DND-41 (cell line): Measurements from ENCODE around the gene MYH15.

Experiments
- ATAC-seq: fragments of 200-7000 bp; cut with Tn5 transposase; 3 replicates; pipeline ENCODE4 v1.9.1; 2021; ENCODE audit warnings: low read depth; ENCODE audit not compliant: insufficient read depth
- DNase-seq: peaks from one replicate; pipeline ENCODE4 v3.0.0-alpha.2; 2020
- H2AFZ ChIP-seq: 2 replicates; pipeline ENCODE4 v1.6.0; 2012; ENCODE audit warnings: low read depth, low read length
- H3K27ac ChIP-seq: 2 replicates; pipeline ENCODE4 v1.5.1; 2012; ENCODE audit warnings: low read length, inconsistent platforms
- H3K27me3 ChIP-seq: fragments of 200-600 bp; sonication (generic); 2 replicates; pipeline ENCODE4 v1.6.0; 2012; ENCODE audit warnings: low read length, mild to moderate bottlenecking, inconsistent platforms; ENCODE audit not compliant: insufficient read depth, poor library complexity
- H3K36me3 ChIP-seq: 2 replicates; pipeline ENCODE4 v1.5.1; 2012; ENCODE audit warnings: low read length, inconsistent platforms; ENCODE audit not compliant: insufficient read depth
- H3K4me1 ChIP-seq: 2 replicates; pipeline ENCODE4 v1.5.1; 2012; ENCODE audit warnings: mild to moderate bottlenecking, low read length; ENCODE audit not compliant: insufficient read depth
- H3K4me2 ChIP-seq: 2 replicates; pipeline ENCODE4 v1.6.0; 2012; ENCODE audit warnings: mild to moderate bottlenecking, moderate library complexity, low read length, inconsistent platforms; ENCODE audit not compliant: insufficient read depth
- H3K4me3 ChIP-seq, 2 experiments: fragments of 200-600 bp in 1 of 2; shearing (Covaris generic) in 1 of 2; 2 replicates each; pipeline ENCODE4 v1.5.1; 2012 to 2016; ENCODE audit warnings: inconsistent platforms in 2 of 2, low read length in 2 of 2, mild to moderate bottlenecking in 2 of 2, low read depth in 1 of 2, moderate library complexity in 1 of 2
- H3K79me2 ChIP-seq: 2 replicates; pipeline ENCODE4 v1.6.0; 2012; ENCODE audit warnings: low read length, inconsistent platforms; ENCODE audit not compliant: insufficient read depth
- H3K9ac ChIP-seq: 2 replicates; pipeline ENCODE4 v1.6.0; 2012; ENCODE audit warnings: low read depth, mild to moderate bottlenecking, inconsistent platforms, low read length, moderate library complexity
- H3K9me3 ChIP-seq: 2 replicates; pipeline ENCODE4 v1.5.1; 2012; ENCODE audit warnings: low read length, moderate library complexity, mild to moderate bottlenecking, inconsistent platforms; ENCODE audit not compliant: insufficient read depth, severe bottlenecking
- H4K20me1 ChIP-seq: 2 replicates; pipeline ENCODE4 v1.6.0; 2012; ENCODE audit warnings: low read length; ENCODE audit not compliant: insufficient read depth
- EZH2 ChIP-seq: IDR thresholded peaks from 3 replicates; pipeline ENCODE4 v1.6.1; 2012; ENCODE audit warnings: borderline replicate concordance, low read depth, mild to moderate bottlenecking, moderate library complexity, low read length, inconsistent platforms; ENCODE audit not compliant: severe bottlenecking
- TF ChIP-seq, protein P1 (sequence below): IDR thresholded peaks from 2 replicates; pipeline ENCODE4 v1.5.1; 2012; ENCODE audit warnings: borderline replicate concordance, low read length, moderate library complexity, mild to moderate bottlenecking; ENCODE audit not compliant: poor library complexity, severe bottlenecking; ENCODE audit errors: extremely low read depth

MYH15 gene

DNA sequence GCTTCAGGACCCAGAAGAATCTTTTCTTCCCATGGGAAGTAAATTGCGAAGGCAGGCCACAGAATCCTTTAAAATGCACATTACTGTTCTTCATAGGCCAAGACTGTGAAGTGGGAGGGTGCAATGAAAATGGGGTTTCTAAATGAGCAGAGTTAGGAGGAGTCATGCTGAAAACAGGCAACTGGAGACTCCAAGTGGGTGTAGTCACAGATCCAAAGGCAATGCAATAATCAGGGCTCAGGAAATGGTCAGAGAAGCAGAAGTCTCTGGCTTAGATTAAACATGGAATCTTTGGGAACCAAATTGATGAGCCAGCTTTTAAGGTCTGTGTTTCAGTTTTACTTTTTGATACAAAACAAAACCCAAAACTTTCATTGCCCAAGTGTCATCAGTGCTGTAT lies 176.4 kb downstream of the MYH15 start:
- Histone ChIP-seq H3K27ac (no peak overlapping the region), H3K4me1 (peaks cover 9% of the 10 kb centered on the region), H3K9ac (no peak overlapping the region), H4K20me1 (no peaks in the 10 kb centered on the region), H3K4me3 (no peak overlapping the region), H3K27me3 (no peaks in the 10 kb centered on the region), H3K36me3 (no peaks in the 10 kb centered on the region), H2AFZ (no peak overlapping the region), H3K9me3 (no peaks in the 10 kb centered on the region), H3K79me2 (no peaks in the 10 kb centered on the region), H3K4me2 (no peak overlapping the region)
- TF ChIP-seq EZH2: no peak
- TF ChIP-seq, protein P1, sequence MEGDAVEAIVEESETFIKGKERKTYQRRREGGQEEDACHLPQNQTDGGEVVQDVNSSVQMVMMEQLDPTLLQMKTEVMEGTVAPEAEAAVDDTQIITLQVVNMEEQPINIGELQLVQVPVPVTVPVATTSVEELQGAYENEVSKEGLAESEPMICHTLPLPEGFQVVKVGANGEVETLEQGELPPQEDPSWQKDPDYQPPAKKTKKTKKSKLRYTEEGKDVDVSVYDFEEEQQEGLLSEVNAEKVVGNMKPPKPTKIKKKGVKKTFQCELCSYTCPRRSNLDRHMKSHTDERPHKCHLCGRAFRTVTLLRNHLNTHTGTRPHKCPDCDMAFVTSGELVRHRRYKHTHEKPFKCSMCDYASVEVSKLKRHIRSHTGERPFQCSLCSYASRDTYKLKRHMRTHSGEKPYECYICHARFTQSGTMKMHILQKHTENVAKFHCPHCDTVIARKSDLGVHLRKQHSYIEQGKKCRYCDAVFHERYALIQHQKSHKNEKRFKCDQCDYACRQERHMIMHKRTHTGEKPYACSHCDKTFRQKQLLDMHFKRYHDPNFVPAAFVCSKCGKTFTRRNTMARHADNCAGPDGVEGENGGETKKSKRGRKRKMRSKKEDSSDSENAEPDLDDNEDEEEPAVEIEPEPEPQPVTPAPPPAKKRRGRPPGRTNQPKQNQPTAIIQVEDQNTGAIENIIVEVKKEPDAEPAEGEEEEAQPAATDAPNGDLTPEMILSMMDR: no peak
- ATAC-seq: no peak
- DNase-seq: no peak

DNA sequence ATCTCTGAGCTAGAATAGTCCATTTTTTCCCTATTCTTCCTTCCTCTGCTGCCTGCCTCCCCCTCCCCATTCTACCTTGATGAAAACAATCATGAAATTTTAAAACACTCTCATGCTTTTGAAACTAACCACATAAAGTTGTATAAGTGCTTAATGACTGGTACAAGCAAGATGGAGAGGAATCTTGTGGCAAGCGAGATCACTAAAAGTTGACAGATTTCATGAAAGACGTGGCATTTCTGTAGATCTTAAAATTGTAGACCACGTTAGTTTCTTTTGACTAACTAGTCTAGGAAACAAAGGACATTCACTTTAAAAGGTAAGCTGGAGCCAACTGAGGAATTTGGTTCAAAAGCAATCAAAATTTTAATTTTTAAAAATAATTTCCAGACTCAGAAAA lies 178.6 kb downstream of the MYH15 start:
- Histone ChIP-seq H3K36me3 (no peaks in the 10 kb centered on the region), H3K4me1 (peaks cover 19% of the 10 kb centered on the region), H3K4me3 (no peak overlapping the region), H3K9ac (no peak overlapping the region), H4K20me1 (no peaks in the 10 kb centered on the region), H3K27me3 (no peaks in the 10 kb centered on the region), H3K9me3 (no peaks in the 10 kb centered on the region), H3K27ac (no peak overlapping the region), H3K4me2 (no peak overlapping the region), H3K79me2 (no peaks in the 10 kb centered on the region), H2AFZ (no peak overlapping the region)
- ATAC-seq: no peak
- DNase-seq: no peak
- TF ChIP-seq, protein P1: no peak
- no peak for TF ChIP-seq EZH2
